ENCODE measurements around the gene PWWP2B. TPM values are rescaled to one million over a fixed set of nuclear protein-coding genes. Genes with fewer than 3 reads are reported as not detected.

Gene PWWP2B
- total and polyA plus RNA-seq, 2 of the 8 experiments (the other 6 are each of a cell fraction or from before 2014, with no cell fraction given): 5.3 to 10.8 TPM

- TF ChIP-seq CHD7 (IDR thresholded peaks at IDR 0.05; ENCODE audit: insufficient replicate concordance, low read length) (no peak), SP4 (IDR thresholded peaks at IDR 0.05; ENCODE audit: low read length) (no peak), POU5F1 (IDR thresholded peaks at IDR 0.05; ENCODE audit: low read depth, low read length) (no peak), POLR2A (IDR thresholded peaks at IDR 0.05; ENCODE audit: control extremely low read depth in 1 of 2, low read depth in 2 of 2, low read length in 2 of 2) (no peak), EZH2 (IDR thresholded peaks at IDR 0.05; ENCODE audit: low read depth, low read length, severe bottlenecking) (no peak), JUN (IDR thresholded peaks at IDR 0.05; ENCODE audit: low read depth, low read length) (no peak), RBBP5 (IDR thresholded peaks at IDR 0.05; ENCODE audit: borderline replicate concordance, low read depth, low read length) (no peak), RXRA (IDR thresholded peaks at IDR 0.05; ENCODE audit: insufficient read depth, low read depth, low read length) (no peak), EP300 (IDR thresholded peaks at IDR 0.05; ENCODE audit: borderline replicate concordance in 1 of 2, low read depth in 2 of 2, low read length in 2 of 2) (no peak), NANOG (IDR thresholded peaks at IDR 0.05; ENCODE audit: insufficient read depth, low read depth, low read length, poor library complexity, severe bottlenecking) (no peak), BCL11A (IDR thresholded peaks at IDR 0.05; ENCODE audit: low read depth in 2 of 2, low read length in 2 of 2) (no peak), EGR1 (IDR thresholded peaks at IDR 0.05; ENCODE audit: borderline replicate concordance, low read depth, low read length) (no peak)
These were observed 33.9 kb downstream of the PWWP2B start (continued) for GRCh38 chr10:132430861-132431271.

Data from H1 (cell line).